Stromal cell of bone marrow (primary cell): Measurements from ENCODE around the gene SLC1A6.
"Not testable (repeated sequence)": the region's sequence is repeated elsewhere in the genome, so short reads cannot be mapped to it uniquely, and the experiment has no call there.

Experiments
- DNase-seq: peaks from one replicate; pipeline ENCODE4 v3.0.0-alpha.2; 2012; ENCODE audit warnings: low read depth

Gene SLC1A6

GRCh38 chr19:14979476-14980255 lies at the start of gene SLC1A6:
SLC1A6 (minus strand) TSS chr19:14979864; CDS start chr19:14972910, 6,954 bp downstream.
- DNase-seq: no peak

DNA sequence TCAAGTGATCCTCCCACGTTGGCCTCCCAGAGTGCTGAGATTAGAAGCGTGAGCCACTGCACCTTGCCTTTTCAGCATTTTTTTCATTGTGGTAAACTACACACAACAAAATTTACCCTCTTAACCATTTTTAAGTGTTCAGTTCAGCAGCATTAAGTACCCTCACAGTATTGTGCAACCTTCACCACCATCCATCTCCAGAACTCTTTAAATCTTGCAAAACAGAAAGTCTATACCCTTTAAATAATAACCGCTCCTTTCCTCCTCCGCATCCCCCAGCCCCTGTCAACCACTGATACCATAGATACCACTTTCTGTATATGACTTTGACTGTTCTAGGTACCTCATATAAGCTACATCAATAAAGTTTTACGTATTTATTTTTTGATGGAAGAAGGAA lies 48.8 kb upstream of the SLC1A6 start:
- DNase-seq: no peak

- no peak for DNase-seq
These were observed 45.6 kb upstream of the SLC1A6 start for GRCh38 chr19:15025217-15025616.

- no peak for DNase-seq
These were observed 43.1 kb upstream of the SLC1A6 start for GRCh38 chr19:15022752-15023151.

- DNase-seq: no peak
These were observed 41.8 kb upstream of the SLC1A6 start for GRCh38 chr19:15021286-15022007.

- not testable (repeated sequence) for DNase-seq
These were observed 39.2 kb upstream of the SLC1A6 start for GRCh38 chr19:15018836-15019235.

GRCh38 chr19:15015946-15016542 lies 36.4 kb upstream of the SLC1A6 start:
- DNase-seq: no peak

DNA sequence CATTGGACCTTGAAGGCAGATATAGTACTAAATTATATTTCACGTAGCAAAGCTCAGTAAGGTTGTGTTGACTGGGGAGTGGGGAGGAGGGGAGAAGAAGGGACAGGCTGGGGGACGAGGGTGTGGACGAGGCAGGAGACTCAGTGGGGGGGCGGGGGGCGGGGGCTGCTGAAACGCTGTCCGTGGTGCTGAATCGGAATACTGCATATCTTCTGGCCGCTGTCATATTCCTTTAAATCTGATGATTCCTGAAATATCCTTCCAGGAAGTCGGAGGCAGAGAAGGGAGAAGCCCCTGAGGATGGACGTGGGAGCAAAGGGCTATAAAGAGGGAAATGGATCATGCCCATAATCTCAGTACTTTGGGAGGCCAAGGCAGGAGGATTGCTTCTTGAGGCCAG lies 34.9 kb upstream of the SLC1A6 start:
- DNase-seq: no peak

- DNase-seq: no peak
These were observed 31.0 kb upstream of the SLC1A6 start for GRCh38 chr19:15010501-15011300.

- no peak for DNase-seq
These were observed 28.6 kb upstream of the SLC1A6 start for GRCh38 chr19:15008308-15008707.

- DNase-seq: no peak
These were observed 18.3 kb upstream of the SLC1A6 start for GRCh38 chr19:14997981-14998380.

GRCh38 chr19:14992780-14993179 lies 13.1 kb upstream of the SLC1A6 start:
- DNase-seq: no peak

DNA sequence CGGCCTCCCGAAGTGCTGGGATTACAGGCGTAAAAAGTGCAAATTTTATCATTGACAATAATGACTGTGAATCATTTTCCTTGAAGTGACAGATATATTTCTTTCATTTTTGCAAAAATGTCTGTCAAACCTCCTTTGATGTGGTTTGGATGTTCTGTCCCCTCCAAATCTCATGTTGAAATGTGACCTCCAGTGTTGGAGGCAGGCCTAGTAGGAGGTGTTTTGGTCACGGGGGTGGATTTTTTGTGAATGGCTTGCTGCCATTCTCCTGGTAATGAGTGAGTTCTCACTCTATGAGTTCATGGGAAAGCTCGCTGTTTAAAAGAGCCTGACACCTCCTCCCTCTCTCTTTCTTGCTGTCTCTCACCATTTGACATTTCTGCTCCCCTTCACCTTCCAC lies 5.5 kb upstream of the SLC1A6 start:
- DNase-seq: no peak

- no peak for DNase-seq
These were observed 1.4 kb downstream of the SLC1A6 start for GRCh38 chr19:14978161-14978776.

GRCh38 chr19:14977128-14977527 lies 2.5 kb downstream of the SLC1A6 start:
- DNase-seq: no peak

DNA sequence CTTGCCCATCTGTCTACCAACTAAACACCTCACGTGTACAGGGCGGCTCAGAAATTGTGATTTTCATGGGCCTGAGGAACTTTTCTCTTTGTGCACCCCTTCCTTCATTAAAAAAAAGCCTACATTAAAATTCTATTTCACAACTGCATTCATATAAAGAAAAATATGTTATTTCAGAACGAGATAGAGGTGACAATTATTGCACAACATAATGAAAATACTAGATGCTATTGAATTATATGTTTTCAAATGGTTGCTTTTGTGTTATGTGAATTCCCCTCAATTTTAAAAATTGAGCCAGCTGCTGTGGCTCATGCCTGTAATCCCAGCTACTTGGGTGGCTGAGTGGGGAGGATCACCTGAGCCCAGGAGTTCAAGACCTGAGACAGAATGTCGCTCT lies 5.2 kb downstream of the SLC1A6 start:
- no peak for DNase-seq

DNA sequence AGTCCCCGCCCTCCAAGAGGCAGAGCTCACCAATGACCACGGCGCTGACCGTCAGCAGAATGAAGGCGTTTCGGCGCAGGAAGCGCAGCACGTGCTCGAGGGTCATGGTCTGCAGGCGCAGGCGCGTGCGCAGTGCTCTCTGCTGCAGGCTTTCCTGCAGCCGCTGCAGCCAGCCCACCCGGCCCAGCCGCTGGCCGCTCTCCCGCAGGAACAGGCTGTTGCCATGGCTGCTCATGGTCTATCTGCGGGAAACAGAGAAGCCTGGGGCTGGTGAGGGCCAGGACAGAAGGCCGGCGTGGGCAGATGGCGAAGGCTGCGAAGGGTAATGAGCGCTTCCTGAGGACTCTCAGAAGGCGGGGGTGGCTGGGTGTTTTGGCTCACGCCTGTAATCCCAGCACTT lies 7.0 kb downstream of the SLC1A6 start:
- no peak for DNase-seq

DNA sequence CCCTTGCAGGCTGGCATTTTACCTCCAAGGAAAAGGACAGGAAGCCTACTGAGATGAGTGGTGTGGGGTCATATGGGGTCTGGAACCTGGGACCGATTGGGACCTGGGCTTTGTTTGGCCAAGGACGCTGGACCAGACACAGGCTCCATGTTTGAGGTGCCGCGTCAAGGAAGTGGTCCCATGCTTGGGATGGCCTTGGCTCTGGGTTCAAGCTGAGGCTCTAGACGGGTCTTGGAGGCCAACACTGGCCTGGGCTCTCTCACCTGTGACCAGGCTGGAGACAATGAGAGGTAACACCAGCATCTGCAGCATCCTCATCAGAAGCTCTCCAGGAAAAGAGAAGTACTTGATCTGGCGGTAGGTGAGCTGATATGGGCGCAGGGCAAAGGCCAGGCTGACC lies 8.2 kb downstream of the SLC1A6 start:
- DNase-seq: no peak

DNA sequence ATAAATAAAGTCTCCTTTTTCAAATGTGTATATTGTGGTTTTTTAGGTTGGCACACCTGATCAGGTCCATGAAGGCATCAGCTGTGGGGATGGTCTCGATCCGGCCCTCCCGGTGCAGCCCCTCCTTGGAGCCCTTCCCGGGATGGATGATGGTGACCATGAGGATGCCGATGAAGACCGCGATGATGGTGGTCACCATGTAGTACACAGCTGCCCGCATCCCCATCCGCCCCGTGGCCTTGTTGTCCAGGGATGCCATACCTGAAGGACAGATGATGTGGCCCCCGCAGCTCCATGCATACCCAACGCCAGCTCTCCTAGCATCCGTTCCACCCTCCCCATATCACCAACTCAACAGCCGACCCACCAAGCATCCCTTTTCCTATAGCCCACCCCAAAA lies 11.4 kb downstream of the SLC1A6 start:
- DNase-seq: no peak

- no peak for DNase-seq
These were observed 17.5 kb downstream of the SLC1A6 start for GRCh38 chr19:14961956-14962685.

- no peak for DNase-seq
These were observed 20.4 kb downstream of the SLC1A6 start for GRCh38 chr19:14959263-14959662.
